ENCODE data around the gene DENND5B.
A peak's percentile ranks its signal among the peaks of the same experiment; 100 is the strongest.

DENND5B gene

DNA sequence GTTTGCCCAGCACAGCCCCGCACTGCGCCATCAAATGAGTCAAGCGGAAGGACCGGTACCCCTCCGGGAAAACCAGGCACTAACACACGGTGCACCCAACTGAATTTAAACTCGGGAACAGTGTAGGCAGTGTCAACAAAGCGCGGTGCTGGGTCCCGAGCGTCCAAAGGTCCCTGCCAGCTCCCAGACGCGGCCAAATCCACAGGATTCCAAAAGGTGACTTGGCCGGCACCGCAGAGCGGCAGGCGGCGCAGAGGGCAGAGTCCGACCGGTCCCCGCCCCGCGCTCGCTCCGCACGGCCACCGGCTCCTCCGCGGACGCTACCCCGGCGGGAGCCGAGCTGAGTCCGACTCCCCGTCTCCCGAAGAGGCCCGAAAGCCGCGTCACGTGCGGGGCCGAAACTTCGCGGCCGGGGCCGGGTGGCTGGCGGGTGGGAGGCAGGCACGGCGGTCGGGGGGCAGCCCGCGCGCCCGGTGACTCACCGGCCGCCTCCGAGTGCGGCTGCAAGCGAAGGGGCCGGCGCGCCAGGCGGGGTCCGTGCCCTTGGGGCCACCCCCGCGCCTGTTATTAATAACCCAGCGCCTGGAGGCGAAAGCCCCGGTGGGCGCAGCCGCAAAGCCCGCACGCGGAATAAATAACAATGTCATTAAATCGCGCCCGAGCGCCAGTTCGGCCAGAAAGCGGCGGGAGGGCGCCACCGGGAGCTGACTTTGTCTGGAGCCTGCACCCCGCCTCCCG lies 863 bp downstream of the DENND5B start (continued):
- TF ChIP-seq SP7 (tag by site-specific recombination; IDR thresholded peaks at IDR 0.05) (peak; percentile 54; the same call in 1 of the 2 replicates), ZNF48 (tag by site-specific recombination; IDR thresholded peaks at IDR 0.05) (no peak), ZNF302 (tag by site-specific recombination; IDR thresholded peaks at IDR 0.05; ENCODE audit: low read depth) (no peak), MEIS1 (CRISPR knock-in tag; IDR thresholded peaks at IDR 0.05; ENCODE audit: borderline replicate concordance) (no peak), ZNF121 (tag by site-specific recombination; IDR thresholded peaks at IDR 0.05) (0 out of 2 replicates have a peak, but pooled peaks have one; percentile 46), ZNF701 (tag by site-specific recombination; IDR thresholded peaks at IDR 0.05) (no peak), ZNF146 (tag by site-specific recombination; IDR thresholded peaks at IDR 0.05) (no peak), ZNF335 (tag by site-specific recombination; conservative IDR thresholded peaks at IDR 0.05) (peak; percentile 97), ZNF654 (tag by site-specific recombination; IDR thresholded peaks at IDR 0.05; ENCODE audit: low read depth) (no peak), ZNF138 (tag by site-specific recombination; IDR thresholded peaks at IDR 0.05; ENCODE audit: borderline replicate concordance) (no peak), ZSCAN30 (tag by site-specific recombination; IDR thresholded peaks at IDR 0.05) (peak; percentile 31; the same call in 1 of the 2 replicates), ZNF510 (tag by site-specific recombination; IDR thresholded peaks at IDR 0.05; ENCODE audit: insufficient replicate concordance) (no peak), ZNF623 (tag by site-specific recombination; IDR thresholded peaks at IDR 0.05) (no peak), ZNF341 (tag by site-specific recombination; IDR thresholded peaks at IDR 0.05; ENCODE audit: low read depth) (peak; percentile 88), ZNF416 (tag by site-specific recombination; IDR thresholded peaks at IDR 0.05) (no peak), ZNF214 (tag by site-specific recombination; IDR thresholded peaks at IDR 0.05; ENCODE audit: borderline replicate concordance) (no peak), ZBTB1 (tag by site-specific recombination; IDR thresholded peaks at IDR 0.05) (0 out of 2 replicates have a peak, but pooled peaks have one; percentile 71), ZNF629 (tag by site-specific recombination; IDR thresholded peaks at IDR 0.05) (peak; percentile 58; the same call in 1 of the 2 replicates), ZBTB8A (tag by site-specific recombination; IDR thresholded peaks at IDR 0.05) (peak; percentile 88)
- TF ChIP-seq, protein P1, sequence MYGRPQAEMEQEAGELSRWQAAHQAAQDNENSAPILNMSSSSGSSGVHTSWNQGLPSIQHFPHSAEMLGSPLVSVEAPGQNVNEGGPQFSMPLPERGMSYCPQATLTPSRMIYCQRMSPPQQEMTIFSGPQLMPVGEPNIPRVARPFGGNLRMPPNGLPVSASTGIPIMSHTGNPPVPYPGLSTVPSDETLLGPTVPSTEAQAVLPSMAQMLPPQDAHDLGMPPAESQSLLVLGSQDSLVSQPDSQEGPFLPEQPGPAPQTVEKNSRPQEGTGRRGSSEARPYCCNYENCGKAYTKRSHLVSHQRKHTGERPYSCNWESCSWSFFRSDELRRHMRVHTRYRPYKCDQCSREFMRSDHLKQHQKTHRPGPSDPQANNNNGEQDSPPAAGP (tag by site-specific recombination; IDR thresholded peaks at IDR 0.05) = peak; percentile 13; the same call in 1 of the 2 replicates
- TF ChIP-seq, protein P2, sequence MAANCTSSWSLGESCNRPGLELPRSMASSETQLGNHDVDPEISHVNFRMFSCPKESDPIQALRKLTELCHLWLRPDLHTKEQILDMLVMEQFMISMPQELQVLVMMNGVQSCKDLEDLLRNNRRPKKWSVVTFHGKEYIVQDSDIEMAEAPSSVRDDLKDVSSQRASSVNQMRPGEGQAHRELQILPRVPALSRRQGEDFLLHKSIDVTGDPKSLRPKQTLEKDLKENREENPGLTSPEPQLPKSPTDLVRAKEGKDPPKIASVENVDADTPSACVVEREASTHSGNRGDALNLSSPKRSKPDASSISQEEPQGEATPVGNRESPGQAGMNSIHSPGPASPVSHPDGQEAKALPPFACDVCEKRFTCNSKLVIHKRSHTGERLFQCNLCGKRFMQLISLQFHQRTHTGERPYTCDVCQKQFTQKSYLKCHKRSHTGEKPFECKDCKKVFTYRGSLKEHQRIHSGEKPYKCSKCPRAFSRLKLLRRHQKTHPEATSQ (tag by site-specific recombination; IDR thresholded peaks at IDR 0.05) = no peak
- TF ChIP-seq, protein P3, sequence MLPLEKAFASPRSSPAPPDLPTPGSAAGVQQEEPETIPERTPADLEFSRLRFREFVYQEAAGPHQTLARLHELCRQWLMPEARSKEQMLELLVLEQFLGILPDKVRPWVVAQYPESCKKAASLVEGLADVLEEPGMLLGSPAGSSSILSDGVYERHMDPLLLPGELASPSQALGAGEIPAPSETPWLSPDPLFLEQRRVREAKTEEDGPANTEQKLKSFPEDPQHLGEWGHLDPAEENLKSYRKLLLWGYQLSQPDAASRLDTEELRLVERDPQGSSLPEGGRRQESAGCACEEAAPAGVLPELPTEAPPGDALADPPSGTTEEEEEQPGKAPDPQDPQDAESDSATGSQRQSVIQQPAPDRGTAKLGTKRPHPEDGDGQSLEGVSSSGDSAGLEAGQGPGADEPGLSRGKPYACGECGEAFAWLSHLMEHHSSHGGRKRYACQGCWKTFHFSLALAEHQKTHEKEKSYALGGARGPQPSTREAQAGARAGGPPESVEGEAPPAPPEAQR (tag by site-specific recombination; IDR thresholded peaks at IDR 0.05) = no peak
- TF ChIP-seq, protein P4, sequence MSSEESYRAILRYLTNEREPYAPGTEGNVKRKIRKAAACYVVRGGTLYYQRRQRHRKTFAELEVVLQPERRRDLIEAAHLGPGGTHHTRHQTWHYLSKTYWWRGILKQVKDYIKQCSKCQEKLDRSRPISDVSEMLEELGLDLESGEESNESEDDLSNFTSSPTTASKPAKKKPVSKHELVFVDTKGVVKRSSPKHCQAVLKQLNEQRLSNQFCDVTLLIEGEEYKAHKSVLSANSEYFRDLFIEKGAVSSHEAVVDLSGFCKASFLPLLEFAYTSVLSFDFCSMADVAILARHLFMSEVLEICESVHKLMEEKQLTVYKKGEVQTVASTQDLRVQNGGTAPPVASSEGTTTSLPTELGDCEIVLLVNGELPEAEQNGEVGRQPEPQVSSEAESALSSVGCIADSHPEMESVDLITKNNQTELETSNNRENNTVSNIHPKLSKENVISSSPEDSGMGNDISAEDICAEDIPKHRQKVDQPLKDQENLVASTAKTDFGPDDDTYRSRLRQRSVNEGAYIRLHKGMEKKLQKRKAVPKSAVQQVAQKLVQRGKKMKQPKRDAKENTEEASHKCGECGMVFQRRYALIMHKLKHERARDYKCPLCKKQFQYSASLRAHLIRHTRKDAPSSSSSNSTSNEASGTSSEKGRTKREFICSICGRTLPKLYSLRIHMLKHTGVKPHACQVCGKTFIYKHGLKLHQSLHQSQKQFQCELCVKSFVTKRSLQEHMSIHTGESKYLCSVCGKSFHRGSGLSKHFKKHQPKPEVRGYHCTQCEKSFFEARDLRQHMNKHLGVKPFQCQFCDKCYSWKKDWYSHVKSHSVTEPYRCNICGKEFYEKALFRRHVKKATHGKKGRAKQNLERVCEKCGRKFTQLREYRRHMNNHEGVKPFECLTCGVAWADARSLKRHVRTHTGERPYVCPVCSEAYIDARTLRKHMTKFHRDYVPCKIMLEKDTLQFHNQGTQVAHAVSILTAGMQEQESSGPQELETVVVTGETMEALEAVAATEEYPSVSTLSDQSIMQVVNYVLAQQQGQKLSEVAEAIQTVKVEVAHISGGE (tag by site-specific recombination; conservative IDR thresholded peaks at IDR 0.05; ENCODE audit: low read depth) = peak; percentile 61; the same call in 1 of the 2 replicates
- TF ChIP-seq, protein P5, sequence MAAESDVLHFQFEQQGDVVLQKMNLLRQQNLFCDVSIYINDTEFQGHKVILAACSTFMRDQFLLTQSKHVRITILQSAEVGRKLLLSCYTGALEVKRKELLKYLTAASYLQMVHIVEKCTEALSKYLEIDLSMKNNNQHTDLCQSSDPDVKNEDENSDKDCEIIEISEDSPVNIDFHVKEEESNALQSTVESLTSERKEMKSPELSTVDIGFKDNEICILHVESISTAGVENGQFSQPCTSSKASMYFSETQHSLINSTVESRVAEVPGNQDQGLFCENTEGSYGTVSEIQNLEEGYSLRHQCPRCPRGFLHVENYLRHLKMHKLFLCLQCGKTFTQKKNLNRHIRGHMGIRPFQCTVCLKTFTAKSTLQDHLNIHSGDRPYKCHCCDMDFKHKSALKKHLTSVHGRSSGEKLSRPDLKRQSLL (tag by site-specific recombination; IDR thresholded peaks at IDR 0.05) = no peak
- TF ChIP-seq, protein P6, sequence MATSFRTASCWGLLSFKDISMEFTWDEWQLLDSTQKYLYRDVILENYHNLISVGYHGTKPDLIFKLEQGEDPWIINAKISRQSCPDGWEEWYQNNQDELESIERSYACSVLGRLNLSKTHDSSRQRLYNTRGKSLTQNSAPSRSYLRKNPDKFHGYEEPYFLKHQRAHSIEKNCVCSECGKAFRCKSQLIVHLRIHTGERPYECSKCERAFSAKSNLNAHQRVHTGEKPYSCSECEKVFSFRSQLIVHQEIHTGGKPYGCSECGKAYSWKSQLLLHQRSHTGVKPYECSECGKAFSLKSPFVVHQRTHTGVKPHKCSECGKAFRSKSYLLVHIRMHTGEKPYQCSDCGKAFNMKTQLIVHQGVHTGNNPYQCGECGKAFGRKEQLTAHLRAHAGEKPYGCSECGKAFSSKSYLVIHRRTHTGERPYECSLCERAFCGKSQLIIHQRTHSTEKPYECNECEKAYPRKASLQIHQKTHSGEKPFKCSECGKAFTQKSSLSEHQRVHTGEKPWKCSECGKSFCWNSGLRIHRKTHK (tag by site-specific recombination; IDR thresholded peaks at IDR 0.05) = no peak
- TF ChIP-seq, protein P7, sequence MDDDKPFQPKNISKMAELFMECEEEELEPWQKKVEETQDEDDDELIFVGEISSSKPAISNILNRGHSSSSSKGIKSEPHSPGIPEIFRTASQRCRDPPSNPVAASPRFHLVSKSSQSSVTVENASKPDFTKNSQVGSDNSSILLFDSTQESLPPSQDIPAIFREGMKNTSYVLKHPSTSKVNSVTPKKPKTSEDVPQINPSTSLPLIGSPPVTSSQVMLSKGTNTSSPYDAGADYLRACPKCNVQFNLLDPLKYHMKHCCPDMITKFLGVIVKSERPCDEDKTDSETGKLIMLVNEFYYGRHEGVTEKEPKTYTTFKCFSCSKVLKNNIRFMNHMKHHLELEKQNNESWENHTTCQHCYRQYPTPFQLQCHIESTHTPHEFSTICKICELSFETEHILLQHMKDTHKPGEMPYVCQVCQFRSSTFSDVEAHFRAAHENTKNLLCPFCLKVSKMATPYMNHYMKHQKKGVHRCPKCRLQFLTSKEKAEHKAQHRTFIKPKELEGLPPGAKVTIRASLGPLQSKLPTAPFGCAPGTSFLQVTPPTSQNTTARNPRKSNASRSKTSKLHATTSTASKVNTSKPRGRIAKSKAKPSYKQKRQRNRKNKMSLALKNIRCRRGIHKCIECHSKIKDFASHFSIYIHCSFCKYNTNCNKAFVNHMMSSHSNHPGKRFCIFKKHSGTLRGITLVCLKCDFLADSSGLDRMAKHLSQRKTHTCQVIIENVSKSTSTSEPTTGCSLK (tag by site-specific recombination; IDR thresholded peaks at IDR 0.05) = no peak

Measured in HEK293 (cell line).